ENCODE results near the gene VWA8.
"Not testable (repeated sequence)": the region's sequence is repeated elsewhere in the genome, so short reads cannot be mapped to it uniquely, and the experiment has no call there.

The VWA8 gene

GRCh38 chr13:41645331-41645730, 315.6 kb downstream of the VWA8 start:
- DNase-seq (ENCODE audit: low spot score), result no peak

DNA sequence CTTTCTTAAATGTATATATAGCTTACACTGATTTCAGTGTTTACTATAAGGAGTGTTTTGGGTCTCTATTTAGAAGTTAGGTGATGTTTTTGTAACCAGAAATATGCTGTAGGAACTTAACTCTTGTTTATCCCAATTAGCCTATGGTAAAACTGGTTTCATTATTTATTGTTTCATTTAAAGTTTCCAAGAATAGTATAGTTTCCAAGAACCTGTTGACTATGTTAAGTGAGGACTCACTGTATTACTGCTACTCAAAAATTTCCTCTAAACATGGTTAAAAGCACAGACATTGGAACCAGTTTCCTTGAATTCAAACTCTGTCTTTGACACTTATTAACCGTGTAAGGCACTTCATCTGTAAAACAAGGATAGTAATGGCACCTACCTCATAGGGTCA, 316.2 kb downstream of the VWA8 start:
- no peak for DNase-seq (ENCODE audit: low spot score)

DNA sequence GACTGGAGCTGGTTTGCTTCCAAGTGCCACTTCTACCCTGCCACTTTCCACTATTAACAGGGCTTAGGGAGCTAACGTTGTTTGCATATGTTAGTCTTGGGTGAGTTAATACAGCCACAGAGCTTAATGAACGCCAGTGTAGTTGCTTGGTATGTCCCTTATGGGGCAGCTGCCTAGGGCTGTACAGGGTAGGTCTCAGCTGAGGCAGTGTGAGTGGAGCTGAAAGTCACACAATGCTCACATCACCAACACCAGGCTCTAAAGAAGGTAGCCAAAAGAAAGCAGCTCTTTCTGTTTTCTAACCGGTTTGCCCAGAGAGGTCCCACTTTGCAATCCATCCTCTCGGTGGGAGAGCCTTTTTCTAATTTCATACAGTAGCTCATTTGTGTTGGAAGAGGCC, 317.4 kb downstream of the VWA8 start:
- no peak for DNase-seq (ENCODE audit: low spot score)

GRCh38 chr13:41641961-41642360, 318.9 kb downstream of the VWA8 start:
- no peak for DNase-seq (ENCODE audit: low spot score)

DNA sequence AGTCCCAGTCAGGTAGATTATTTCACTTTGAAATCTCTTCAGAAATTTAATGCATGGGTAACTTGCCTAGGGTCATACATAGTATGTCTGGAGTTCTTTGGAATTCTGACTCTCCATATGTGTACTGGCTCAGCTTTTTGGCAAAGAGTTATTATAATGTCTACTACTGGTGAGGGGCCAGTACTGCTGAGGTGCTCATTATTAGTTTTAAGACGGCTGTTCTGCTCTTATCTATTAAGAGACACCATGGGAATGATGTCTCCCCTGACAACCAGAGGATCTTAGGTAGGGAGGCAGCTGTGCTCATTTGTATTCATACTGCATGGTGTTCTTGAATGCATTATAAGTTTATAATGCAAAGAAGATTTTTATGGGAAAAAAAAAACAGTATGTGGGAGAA, 319.5 kb downstream of the VWA8 start:
- no peak for DNase-seq (ENCODE audit: low spot score)

DNA sequence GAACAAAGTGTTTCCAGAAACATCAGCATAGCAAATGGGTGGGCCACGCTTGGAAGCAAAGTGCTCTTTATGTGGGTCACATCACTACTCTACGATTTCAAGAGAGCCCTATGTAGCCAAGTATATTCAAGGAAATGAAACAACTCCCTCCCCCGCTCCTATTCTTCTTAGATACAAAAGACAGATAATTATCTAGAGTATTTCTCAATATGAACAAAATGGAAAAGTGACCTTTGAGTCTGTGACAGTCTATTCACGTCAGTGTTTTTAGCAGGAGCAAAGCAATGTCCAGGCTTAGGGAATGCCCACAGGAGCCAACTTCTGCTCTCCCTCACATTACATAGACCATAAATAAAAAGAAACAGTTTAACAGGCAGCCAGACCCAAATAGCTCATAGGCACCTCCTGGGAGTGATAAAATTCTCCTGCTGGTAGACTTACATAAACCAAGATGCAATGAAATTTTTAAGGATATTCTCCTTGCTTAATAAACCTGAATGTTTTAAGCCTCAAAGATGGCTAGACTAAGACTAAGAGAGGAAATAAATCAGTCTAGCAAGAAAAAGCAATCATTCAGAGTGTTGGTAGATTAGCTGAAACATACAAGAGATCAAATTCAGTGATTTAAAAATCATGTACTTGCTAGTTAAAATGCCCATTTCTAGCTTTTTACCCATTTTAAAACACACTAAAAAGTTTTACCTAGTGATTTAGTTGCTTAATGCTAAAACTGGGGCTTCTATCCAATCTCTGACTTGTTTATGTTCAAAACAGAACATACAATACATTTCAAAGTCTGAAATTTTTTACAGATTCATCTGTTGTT, 320.7 kb downstream of the VWA8 start:
- DNase-seq (ENCODE audit: low spot score), result no peak

DNA sequence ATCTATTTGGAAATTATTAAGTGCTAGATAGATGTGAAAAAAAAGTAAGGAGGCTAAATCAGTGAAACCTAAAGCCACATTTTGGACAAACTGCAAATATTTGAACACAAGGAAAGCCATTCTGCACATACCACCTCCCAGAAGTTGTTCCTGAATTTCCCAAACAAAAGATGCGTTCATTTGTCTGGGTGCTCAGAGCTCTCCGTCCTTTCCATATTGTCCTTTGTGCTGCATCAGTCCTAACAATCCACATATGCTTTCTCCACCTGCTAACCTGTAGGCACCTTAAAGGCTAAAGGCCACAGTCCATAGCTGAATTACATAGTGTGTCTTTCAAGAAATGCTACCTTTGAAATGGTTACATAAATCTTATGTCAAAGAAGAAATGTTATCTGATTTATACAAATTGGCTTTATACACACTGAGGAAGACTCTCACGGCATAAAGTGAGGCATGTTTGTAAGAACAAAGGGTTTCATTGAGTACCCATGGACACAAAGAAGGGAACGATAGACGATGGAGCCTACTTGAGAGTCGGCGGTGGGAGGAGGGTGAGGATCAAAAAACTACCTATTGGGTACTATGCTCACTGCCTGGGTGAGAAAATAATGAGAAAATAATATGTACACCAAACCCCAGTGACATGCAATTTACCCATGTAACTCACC, 321.5 kb downstream of the VWA8 start:
- no peak for DNase-seq (ENCODE audit: low spot score)

DNA sequence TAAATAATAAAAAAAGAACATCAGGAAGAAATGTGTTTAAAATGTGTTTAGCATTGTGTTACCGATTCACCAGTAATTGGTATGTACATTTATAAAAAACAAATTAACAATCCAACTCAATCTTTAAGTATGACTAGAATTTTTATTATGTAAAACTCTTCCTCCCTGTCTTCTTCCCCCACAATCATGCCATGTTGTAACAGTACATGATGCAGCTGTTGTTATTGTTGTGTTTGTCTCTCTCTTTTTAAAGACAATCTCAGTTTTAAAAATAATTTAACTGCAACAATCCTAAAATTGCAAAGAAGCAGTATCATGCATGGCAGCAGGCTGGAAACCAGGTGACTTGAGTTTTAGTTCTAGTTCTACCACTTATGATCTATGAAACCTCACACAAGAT, 323.3 kb downstream of the VWA8 start:
- DNase-seq (ENCODE audit: low spot score), result no peak

GRCh38 chr13:41637032-41637431, 323.9 kb downstream of the VWA8 start:
- DNase-seq (ENCODE audit: low spot score), result not testable (repeated sequence)

DNA sequence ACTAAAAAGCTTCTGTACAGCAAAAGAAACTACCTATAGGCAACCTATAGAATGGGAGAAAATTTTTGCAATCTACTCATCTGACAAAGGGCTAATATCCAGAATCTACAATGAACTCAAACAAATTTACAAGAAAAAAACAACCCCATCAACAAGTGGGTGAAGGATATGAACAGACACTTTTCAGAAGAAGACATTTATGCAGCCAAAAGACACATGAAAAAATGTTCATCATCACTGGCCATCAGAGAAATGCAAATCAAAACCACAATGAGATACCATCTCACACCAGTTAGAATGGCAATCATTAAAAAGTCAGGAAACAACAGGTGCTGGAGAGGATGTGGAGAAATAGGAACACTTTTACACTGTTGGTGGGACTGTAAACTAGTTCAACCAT, 324.3 kb downstream of the VWA8 start:
- DNase-seq (ENCODE audit: low spot score), result not testable (repeated sequence)

- no peak for DNase-seq (ENCODE audit: low spot score)
Measured at GRCh38 chr13:41634407-41634806, 326.5 kb downstream of the VWA8 start.

DNA sequence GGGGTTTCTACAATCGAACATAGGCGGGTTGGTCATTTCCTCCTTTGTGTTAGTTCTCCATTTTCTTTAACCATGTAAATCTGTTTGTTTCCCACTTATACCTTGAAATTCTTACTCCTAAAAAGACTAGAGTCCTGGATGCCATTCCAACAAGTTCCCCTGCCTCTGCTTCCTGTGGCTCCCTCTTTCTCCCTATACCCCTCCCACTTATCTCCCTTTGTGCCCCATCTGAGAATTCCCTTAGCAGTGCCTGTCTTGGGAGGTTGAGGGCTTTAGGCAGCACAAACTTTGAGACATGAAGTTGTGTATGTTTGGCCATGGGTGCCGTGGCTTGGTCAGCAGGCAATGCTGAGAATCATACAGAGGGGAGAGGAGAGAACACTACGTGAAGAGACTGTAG, 327.1 kb downstream of the VWA8 start:
- no peak for DNase-seq (ENCODE audit: low spot score)

GRCh38 chr13:41631296-41631965, 329.5 kb downstream of the VWA8 start:
- no peak for DNase-seq (ENCODE audit: low spot score)

DNA sequence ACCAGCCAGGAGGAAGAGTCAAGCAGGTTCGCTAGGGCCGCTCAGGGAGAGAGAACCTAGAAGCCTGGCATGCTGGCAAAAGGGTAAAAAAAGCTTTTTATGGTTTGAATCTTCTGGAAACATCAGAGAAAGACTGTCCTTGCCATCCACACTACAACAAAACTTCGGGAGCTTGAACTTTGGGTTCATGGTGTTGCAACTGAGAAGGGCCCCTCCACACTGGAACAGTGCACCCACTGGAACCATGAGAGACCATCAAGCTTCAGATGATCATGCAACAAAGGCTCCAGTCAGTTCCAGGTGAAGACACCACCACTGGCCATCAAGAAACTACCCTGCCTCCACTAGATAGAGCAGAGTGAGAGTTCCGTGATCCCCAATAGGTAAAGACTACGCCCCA, 333.5 kb downstream of the VWA8 start:
- DNase-seq (ENCODE audit: low spot score), result no peak

DNA sequence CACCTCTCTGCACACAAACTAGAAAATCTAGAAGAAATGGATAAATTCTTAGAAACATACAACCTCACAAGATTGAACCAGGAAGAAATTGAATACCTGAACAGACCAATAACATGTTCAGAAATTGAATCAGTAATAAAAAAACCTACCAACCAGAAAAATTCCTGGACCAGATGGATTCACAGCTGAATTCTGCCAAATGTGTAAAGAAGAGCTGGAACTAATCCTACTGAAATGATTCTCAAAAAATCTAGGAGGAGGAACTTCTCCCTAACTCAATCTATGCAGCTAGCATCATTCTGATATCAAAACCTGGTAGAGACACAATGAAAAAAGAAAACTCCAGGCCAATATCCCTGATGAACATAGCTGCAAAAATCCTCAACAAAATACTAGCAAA, 336.9 kb downstream of the VWA8 start:
- DNase-seq (ENCODE audit: low spot score), result no peak

DNA sequence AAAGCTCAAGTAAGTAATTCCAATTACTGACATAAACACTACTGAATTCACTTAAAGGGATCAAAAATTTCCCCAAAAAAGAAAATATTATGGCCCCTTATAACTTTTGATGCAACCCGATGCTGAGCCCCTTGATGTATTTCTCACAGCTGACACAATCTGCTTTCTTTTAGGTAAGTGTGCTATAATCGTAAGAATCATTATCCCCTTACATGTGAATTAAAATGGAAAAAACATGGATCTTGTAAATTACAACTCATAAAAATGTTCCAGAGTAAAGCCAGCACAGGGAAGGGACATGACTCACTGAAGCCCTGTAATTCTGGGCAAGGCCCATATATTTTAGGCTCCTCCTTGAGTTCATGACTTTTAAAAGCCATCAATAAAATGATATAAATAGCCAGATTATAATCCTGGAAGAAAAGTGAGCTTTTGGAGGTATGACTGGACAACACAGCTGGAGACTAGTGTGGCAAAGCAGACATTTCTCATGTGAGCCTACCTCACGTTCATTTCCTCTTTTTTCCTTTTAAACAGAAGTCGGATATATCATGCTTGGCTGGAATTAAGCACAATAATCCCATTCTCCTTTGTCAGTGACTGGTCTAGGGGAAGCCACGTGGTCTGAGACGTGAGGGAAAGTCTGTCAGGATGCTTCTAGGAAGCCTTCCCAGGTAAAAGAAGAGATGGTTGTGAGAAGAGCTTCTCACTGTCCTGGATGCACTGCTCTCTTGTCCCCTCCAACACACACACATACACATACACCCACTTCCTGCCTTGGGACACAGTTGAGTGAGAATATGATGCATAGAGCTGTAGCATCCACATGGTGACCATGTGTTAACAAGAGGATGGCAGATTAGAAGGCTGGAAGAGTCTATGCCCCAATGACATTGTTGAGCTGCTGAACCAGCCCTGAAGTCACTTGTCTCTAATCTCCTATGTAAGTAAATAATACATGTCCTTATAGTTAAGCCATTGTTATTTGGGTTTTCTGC, 338.2 kb downstream of the VWA8 start:
- no peak for DNase-seq (ENCODE audit: low spot score)

GRCh38 chr13:41621716-41622431, 339.0 kb downstream of the VWA8 start:
- no peak for DNase-seq (ENCODE audit: low spot score)

- not testable (repeated sequence) for DNase-seq (ENCODE audit: low spot score)
Measured at GRCh38 chr13:41617633-41618032, 343.3 kb downstream of the VWA8 start.

- no peak for DNase-seq (ENCODE audit: low spot score)
Measured at GRCh38 chr13:41616151-41616550, 344.8 kb downstream of the VWA8 start.

DNA sequence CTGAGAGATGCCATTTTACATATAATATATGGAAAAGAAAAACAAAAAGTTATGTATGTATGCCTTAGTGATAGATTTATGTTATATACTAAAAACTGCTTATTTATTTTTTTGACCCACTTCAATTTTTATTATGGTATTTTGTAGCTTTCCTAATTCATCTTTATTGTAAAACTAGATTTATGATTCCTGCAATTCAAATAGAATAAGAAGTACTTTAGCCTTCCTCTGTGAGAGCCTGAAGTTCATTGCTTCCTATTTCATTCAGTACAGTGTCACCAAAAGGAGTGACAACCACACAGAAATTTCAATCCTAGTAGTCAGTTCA, 345.4 kb downstream of the VWA8 start:
- DNase-seq (ENCODE audit: low spot score), result no peak
